Spleen (tissue), 7 donors: Measurements from ENCODE around the gene OR52M1.

Experiments used
- CTCF ChIP-seq, 11 experiments: fragments of 200-600 bp in 7 of 11; fragments of 450-650 bp in 4 of 11; sonication (generic) in 4 of 11; IDR thresholded peaks in 8 of 11; conservative IDR thresholded peaks in 3 of 11; 1 replicate in 7 of 11; 2 replicates in 4 of 11; pipeline versions ENCODE4 v1.4.0 to v1.8.0; 2016 to 2021; ENCODE audit warnings: antibody characterized with exemption in 11 of 11, inconsistent platforms in 4 of 11, mild to moderate bottlenecking in 1 of 11
- POLR2A ChIP-seq, 3 donors: fragments of 450-650 bp; IDR thresholded peaks; one replicate each; pipeline ENCODE4 v1.5.1; 2017; ENCODE audit warnings: antibody characterized with exemption in 3 of 3, mild to moderate bottlenecking in 1 of 3
- POLR2AphosphoS5 ChIP-seq, 3 donors: sonication (generic); formaldehyde crosslinking; IDR thresholded peaks; one replicate each; pipeline ENCODE4 v1.5.1; 2017; ENCODE audit warnings: antibody characterized with exemption in 3 of 3
- donor health status: DM: no; HTN: no; CAD: no; lungs with moderate emphysema.
- donor health status: DM: no; HTN: no; CAD: no.
- donor health status: DM: no; HTN: no; CAD: no.

DNA sequence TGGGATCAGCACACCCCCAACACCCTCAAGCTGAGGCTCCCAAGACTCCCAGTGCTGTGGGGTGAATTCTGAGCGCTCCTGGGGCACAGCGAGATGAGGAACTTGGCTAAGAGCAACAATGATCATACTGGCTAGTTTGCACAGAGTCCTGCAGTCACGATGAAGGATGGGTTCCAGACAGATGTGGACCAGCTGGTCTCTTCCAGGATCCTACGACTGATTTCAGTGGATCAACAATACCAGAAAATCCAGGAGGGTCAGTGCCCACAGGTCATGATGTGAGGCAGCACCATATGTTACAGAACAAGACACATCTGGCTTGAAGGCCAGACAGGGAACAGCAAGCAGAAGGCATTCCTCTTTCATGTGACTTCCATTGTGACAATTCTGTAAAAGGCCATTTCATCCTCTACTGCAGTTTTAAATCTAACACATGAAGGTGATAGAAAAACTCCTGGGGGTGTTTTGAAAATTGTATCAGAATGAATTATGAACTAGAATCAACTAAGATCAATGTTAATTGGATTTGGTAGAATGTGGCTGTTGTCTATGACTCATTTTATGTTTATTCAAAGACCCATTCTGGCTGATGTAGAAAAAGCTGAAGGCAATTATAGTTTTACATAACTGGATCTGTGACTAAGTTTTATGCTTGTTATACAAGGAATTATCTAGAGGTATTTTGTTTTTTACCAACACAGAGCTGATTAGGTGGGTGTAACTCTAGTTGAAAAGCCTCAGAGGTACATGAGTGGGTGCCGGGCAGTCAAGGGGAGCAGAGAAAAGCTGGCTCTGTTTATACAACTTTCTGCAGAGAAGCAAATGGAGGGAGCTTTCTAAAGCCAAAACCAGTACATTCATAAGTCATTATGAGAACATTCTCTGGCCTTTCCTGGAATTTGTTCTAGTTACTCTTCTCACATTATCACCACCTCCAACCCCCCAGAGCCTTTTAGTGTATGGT lies 33.4 kb upstream of the OR52M1 start:
- no peak for TF ChIP-seq POLR2A (IDR thresholded peaks at IDR 0.05)
- no peak for TF ChIP-seq CTCF (IDR thresholded peaks at IDR 0.05 in 8 of 11, conservative IDR thresholded peaks at IDR 0.05 in 3 of 11)
- TF ChIP-seq POLR2AphosphoS5 (IDR thresholded peaks at IDR 0.05), result no peak
